Adrenal gland (tissue), 5 donors: ENCODE results near the gene C15orf40.

Experiments
- CTCF ChIP-seq, 6 experiments: fragments of 450-650 bp in 4 of 6; fragments of 200-600 bp in 2 of 6; sonication (generic) in 1 of 6; IDR thresholded peaks; 1 replicate in 5 of 6; 2 replicates in 1 of 6; pipeline versions ENCODE4 v1.5.1 to v1.8.0; 2016 to 2021; ENCODE audit warnings: antibody characterized with exemption in 6 of 6, mild to moderate bottlenecking in 2 of 6, moderate library complexity in 1 of 6
- POLR2A ChIP-seq, 2 donors: fragments of 450-650 bp; IDR thresholded peaks; one replicate each; pipeline ENCODE4 v1.6.1; 2017; ENCODE audit warnings: antibody characterized with exemption in 2 of 2, mild to moderate bottlenecking in 2 of 2, moderate library complexity in 1 of 2
- donor health status: DM: no; HTN: no; CAD: no.

GRCh38 chr15:83014205-83014653 lies 2.8 kb upstream of the C15orf40 start:
- no peak for TF ChIP-seq POLR2A (IDR thresholded peaks at IDR 0.05)
- no peak for TF ChIP-seq CTCF (IDR thresholded peaks at IDR 0.05)
